Central memory CD8-positive, alpha-beta T cell (primary cell): ENCODE data around the gene DRP2.
A peak's percentile ranks its signal among the peaks of the same experiment; 100 is the strongest.
"Not testable (repeated sequence)": the region's sequence is repeated elsewhere in the genome, so short reads cannot be mapped to it uniquely, and the experiment has no call there.

Experiments used
- ATAC-seq: fragments of 150-1000 bp; cut with Tn5 transposase; replicated peaks from 2 replicates; pipeline ENCODE4 v1.10.0; 2022; ENCODE audit warnings: mild to moderate bottlenecking, moderate FRiP score, moderate number of reproducible peaks; ENCODE audit not compliant: poor library complexity, severe bottlenecking; ENCODE audit errors: extremely low read depth
- DNase-seq, 2 donors: peaks; one replicate each; pipeline ENCODE4 v3.0.0; 2021; ENCODE audit warnings: low spot score in 2 of 2
- H3K27ac Mint-ChIP-seq: one replicate; pipeline ENCODE4 v1.8.0; 2022; ENCODE audit warnings: low read depth, mild to moderate bottlenecking, moderate library complexity, mixed read lengths
- H3K27me3 Mint-ChIP-seq: one replicate; pipeline ENCODE4 v1.8.0; 2022; ENCODE audit warnings: mixed read lengths
- H3K36me3 Mint-ChIP-seq: one replicate; pipeline ENCODE4 v1.8.0; 2022; ENCODE audit warnings: mild to moderate bottlenecking, moderate library complexity, mixed read lengths; ENCODE audit not compliant: insufficient read depth
- H3K4me1 Mint-ChIP-seq: one replicate; pipeline ENCODE4 v1.8.0; 2022; ENCODE audit warnings: mixed read lengths
- H3K4me3 Mint-ChIP-seq: one replicate; pipeline ENCODE4 v1.8.0; 2022; ENCODE audit warnings: mild to moderate bottlenecking, moderate library complexity, mixed read lengths
- H3K9me3 Mint-ChIP-seq: one replicate; pipeline ENCODE4 v1.8.0; 2022; ENCODE audit warnings: mixed read lengths

DRP2 gene, protein sequence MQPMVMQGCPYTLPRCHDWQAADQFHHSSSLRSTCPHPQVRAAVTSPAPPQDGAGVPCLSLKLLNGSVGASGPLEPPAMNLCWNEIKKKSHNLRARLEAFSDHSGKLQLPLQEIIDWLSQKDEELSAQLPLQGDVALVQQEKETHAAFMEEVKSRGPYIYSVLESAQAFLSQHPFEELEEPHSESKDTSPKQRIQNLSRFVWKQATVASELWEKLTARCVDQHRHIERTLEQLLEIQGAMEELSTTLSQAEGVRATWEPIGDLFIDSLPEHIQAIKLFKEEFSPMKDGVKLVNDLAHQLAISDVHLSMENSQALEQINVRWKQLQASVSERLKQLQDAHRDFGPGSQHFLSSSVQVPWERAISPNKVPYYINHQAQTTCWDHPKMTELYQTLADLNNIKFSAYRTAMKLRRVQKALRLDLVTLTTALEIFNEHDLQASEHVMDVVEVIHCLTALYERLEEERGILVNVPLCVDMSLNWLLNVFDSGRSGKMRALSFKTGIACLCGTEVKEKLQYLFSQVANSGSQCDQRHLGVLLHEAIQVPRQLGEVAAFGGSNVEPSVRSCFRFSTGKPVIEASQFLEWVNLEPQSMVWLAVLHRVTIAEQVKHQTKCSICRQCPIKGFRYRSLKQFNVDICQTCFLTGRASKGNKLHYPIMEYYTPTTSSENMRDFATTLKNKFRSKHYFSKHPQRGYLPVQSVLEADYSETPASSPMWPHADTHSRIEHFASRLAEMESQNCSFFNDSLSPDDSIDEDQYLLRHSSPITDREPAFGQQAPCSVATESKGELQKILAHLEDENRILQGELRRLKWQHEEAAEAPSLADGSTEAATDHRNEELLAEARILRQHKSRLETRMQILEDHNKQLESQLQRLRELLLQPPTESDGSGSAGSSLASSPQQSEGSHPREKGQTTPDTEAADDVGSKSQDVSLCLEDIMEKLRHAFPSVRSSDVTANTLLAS

DNA sequence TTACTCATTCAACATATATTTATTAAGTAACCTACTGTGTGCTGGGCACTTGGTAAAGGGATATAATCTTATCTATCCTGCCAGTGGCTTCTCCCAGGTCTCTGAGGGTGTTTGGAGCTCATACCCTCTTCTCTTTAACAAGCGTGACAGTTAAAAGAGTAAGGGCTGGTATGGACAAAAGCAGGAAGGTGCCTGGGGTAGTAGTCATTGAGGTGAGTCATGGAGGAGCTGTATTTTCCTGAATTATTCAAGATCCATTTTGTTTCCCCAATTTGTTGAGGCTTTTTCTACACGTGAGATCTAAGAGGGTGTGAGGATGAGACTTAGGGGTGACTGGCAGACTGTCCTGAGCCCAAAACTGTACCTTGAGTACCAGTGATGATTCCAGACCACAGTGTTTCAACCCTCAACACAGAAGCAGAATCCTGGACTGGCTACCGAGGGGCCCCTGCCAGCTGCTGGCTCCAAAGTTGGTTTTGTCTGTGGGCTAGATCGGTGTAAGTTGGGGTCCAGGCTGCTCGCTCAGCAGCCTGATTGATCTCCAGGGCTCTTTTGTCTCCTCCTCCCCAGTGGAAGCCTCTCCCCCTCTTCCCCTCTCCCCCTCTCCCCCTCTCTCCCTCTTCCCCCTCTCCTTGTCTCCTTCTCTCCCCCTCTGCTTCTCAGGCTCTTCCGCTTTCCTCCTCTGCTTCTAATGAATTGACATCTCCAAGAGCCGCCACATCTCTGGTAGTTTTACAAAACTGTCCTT, at the start of gene DRP2:
TSS of gene DRP2 (plus strand) at position 671 of the 748 bp plus-strand sequence. CDS start 11,862 bp downstream, outside the sequence.
- ATAC-seq (no peak), DNase-seq (no peak)
- Mint-ChIP-seq H3K4me1 (no peaks in the 10 kb centered on the region), H3K36me3 (no peaks in the 10 kb centered on the region), H3K27ac (no peak within 1 kb of the TSS), H3K4me3 (no peak within 1 kb of the TSS), H3K9me3 (no peaks in the 10 kb centered on the region), H3K27me3 (no peaks in the 10 kb centered on the region)

DNA sequence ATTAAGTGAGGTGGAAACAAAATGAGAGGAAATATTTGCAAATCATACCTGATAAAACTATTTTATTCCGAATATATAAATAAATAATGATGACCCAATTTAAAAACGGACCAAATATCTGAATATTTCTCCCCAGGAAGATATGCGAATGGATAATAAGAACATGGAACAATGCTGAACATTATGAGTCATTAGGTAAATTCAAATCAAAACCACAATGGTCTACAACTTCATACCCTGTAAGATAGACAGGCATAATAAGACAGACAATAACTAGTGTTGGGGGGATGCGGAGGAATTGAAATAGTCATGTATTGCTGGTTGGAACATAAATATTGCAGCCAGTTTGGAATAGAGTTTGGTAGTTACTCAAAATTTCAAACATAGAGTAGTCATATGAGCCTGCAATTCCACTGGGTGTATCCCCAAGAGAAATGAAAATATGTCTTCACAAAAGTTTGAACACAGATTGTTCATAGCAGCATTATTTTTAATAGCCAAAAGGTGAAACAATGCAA, 47.6 kb upstream of the DRP2 start:
- Mint-ChIP-seq H3K4me1 (no peaks in the 10 kb centered on the region), H3K9me3 (no peaks in the 10 kb centered on the region), H3K27ac (no peak overlapping the region), H3K27me3 (no peaks in the 10 kb centered on the region), H3K36me3 (no peaks in the 10 kb centered on the region), H3K4me3 (no peak overlapping the region)
- ATAC-seq (no peak), DNase-seq (no peak)

DNA sequence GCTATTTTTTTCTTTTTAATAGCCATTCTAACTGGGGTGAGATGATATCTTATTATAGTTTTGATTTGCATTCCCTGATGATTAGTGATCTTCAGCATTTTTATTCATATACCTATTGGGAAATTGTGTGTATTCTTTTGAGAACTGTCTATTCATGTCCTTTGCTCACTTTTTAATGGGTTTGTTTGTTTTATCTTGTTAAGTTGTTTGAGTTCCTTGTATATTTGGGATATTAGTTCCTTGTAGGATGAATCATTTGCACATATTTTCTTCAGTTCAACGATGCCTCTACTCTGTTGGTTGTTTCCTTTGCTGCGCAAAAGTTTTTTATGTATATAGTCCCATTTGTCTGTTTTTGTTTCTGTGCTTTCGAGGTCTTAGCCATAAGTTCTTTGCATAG, 43.1 kb upstream of the DRP2 start:
- Mint-ChIP-seq H3K36me3 (no peaks in the 10 kb centered on the region), H3K4me3 (no peak overlapping the region), H3K4me1 (no peaks in the 10 kb centered on the region), H3K9me3 (no peaks in the 10 kb centered on the region), H3K27ac (no peak overlapping the region), H3K27me3 (no peaks in the 10 kb centered on the region)
- no peak for DNase-seq
- no peak for ATAC-seq

DNA sequence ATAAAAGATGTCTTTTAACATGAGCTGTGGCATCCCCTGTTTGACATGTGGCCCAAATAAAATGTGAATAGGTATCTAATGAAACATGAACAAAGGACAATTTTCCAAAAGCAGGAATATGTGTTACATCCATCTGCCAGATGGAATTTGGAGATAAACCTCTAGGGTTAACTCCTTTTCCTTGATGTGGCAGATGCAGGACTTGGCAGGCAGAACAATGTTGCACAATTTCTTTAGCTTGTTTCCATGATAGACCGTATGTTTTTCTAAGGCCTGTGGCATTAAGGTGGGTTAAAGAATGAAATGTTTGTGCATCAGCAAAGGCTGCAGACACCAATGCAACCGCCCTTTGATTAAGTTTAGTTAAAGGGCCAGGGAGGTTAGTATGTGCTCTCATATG, 34.7 kb upstream of the DRP2 start:
- not testable (repeated sequence) for H3K4me1 Mint-ChIP-seq, DNase-seq, H3K4me3 Mint-ChIP-seq, ATAC-seq, H3K27ac Mint-ChIP-seq, H3K27me3 Mint-ChIP-seq, H3K36me3 Mint-ChIP-seq, H3K9me3 Mint-ChIP-seq

DNA sequence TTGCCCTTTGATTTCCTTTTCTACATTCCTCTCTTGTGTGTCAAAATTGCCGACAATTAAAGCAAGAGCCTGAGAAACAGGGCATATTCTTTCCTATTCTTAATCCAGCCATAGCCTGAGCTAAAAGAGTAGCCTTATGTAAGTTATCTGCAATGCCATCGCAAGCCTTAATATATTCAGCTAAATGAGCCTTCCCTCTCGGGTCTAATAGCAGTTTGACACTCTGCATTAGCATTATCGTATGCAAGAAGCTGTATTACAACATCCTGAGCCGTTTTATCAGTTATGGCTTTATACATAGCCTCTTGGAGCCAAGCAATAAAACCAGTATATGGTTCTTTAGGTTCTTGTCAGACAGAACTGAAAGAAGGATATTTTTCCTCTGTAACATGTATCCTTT, 31.6 kb upstream of the DRP2 start:
- not testable (repeated sequence) for ATAC-seq, H3K9me3 Mint-ChIP-seq, H3K4me3 Mint-ChIP-seq, DNase-seq, H3K27ac Mint-ChIP-seq, H3K36me3 Mint-ChIP-seq, H3K4me1 Mint-ChIP-seq
- peaks cover 19% of the 10 kb centered on the region for H3K27me3 Mint-ChIP-seq

DNA sequence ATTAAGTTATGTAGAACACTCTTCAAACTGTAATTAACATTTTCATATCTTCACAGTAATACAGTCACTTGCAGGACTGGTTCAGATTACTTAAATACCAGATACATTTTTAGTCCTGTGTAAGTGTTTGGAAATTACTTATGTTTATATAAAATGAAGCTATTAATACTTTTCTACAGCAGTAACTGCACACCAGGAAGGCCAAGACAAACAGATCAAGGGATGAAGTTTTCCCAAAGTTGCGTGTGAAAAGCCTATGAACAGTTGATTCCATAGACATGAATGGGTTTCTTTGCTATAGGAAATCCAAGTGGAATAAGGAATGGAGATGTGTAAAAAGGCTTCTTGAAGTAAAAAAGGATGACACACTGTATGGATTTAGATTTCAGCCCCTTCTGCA, 28.9 kb upstream of the DRP2 start:
- DNase-seq: no peak
- Mint-ChIP-seq H3K4me3 (no peak overlapping the region), H3K4me1 (no peaks in the 10 kb centered on the region), H3K9me3 (no peaks in the 10 kb centered on the region), H3K27ac (no peak overlapping the region), H3K36me3 (no peaks in the 10 kb centered on the region), H3K27me3 (peaks cover 20% of the 10 kb centered on the region)
- ATAC-seq: no peak

DNA sequence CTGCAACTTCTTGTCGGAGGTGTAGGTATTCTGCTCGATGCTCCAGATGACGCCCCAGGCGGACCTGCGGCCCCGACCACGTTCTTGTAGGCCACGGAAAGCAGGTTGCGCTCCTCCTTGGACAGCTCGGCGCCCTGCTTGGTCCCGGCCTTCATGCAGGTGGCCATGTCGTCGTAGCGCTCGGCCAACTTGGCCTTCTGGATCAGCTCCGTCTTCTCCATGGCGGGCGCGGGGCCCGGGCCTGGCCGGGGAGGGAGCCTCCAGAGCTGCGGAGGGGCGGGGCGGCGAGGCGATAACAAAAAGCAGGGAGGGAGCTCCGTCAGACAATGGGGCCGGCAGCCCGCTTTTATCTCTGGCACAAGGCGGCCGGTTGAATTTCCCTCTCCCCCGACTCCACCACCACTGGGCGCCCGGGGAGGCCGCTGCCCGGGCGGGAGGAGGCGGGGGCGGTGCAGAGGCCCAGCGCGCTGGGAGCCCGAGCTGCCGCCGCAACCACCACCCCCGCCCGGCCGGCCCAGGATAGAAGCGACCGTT, 28.3 kb upstream of the DRP2 start:
- DNase-seq (no peak), ATAC-seq (no peak)
- H3K27me3 Mint-ChIP-seq: peaks cover 20% of the 10 kb centered on the region
- H3K27ac Mint-ChIP-seq: no peak overlapping the region
- no peaks in the 10 kb centered on the region for H3K9me3 Mint-ChIP-seq
- H3K4me3 Mint-ChIP-seq: no peak overlapping the region
- H3K4me1 Mint-ChIP-seq: no peaks in the 10 kb centered on the region
- no peaks in the 10 kb centered on the region for H3K36me3 Mint-ChIP-seq

DNA sequence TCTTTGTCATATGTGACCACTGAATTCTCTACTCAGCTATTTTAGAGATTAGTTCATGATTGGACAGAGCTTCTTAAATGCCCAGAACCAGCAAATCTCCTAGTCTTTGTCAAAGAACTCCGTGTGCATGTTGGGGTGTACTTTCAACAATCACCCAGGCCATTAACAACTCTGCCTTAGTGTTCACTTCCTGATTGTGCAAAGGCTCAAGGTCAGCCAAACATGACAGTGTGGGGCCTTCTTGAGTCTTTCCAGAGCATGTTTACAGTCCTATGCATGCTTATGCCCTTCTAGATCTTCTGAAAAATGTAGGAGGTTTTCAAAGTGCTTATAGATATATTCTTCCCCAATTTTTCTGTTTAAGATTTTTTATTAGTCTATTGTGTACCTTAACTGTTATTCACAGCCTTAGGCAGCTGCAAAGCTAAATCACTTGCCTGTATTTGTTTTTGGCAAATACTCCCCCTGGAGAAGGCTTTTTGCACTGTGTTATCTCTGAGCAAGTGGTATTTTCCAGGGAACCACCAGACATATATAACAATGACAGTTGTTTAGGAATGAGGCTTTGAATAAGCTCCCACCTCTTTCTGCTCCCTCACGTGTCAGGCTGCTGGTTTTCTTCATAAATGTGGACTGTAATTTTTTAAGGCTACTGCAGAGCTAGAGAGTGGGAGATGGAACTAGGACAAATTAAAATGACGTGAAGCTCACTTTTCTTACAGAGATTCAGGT, 24.0 kb upstream of the DRP2 start:
- H3K36me3 Mint-ChIP-seq: no peaks in the 10 kb centered on the region
- no peak overlapping the region for H3K4me3 Mint-ChIP-seq
- peaks cover 10% of the 10 kb centered on the region for H3K27me3 Mint-ChIP-seq
- DNase-seq: no peak
- no peak overlapping the region for H3K27ac Mint-ChIP-seq
- ATAC-seq: no peak
- no peaks in the 10 kb centered on the region for H3K4me1 Mint-ChIP-seq
- no peaks in the 10 kb centered on the region for H3K9me3 Mint-ChIP-seq

DNA sequence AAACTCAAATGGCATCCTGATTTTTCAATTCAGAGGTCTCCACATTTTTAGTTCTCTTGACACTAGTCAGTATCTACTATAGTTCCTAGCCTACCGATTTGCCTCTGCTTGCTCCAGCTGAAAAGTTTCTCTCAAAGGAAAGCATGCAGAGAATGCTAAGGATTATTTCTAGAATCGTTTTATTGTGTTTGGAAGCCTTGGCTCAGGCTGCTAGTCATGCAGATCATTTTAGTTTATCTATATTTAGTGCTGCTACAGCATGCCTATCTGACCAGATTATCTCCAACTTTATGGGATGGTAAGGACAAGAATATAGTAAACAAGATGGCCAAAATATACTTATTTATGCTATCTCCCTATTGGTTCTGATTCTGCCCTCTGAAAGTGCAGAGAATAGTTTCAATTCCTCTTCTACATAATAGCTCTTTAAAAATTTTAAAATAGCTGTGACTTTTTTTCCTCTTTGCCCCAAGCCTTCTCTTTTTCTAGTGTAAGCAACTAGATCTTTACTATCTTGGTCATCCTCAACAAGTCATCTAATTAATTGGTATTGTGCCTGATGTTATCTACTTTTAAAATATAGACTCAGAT, 15.7 kb upstream of the DRP2 start:
- no peak overlapping the region for H3K27ac Mint-ChIP-seq
- ATAC-seq (no peak), DNase-seq (no peak)
- no peaks in the 10 kb centered on the region for H3K27me3 Mint-ChIP-seq
- H3K4me1 Mint-ChIP-seq: peaks cover 9% of the 10 kb centered on the region
- no peaks in the 10 kb centered on the region for H3K36me3 Mint-ChIP-seq
- H3K9me3 Mint-ChIP-seq: no peaks in the 10 kb centered on the region
- H3K4me3 Mint-ChIP-seq: no peak overlapping the region

DNA sequence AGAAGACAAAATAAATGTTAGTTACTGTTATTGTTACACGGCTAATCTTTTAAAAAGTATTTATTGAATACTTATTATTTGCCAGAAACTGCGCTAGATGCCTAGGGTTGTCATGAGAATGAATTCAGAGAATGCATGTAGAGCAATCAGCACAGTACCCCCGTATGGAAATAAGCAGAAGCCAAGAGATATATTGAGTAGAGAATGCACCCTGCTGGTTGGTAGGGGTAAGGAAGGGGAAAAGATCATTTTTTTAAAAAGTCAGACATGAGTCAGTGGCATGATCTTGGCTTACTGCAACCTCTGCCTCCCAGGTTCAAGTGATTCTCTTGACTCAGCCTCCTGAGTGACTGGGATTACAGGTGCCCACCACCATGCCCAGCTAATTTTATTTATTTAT, 13.1 kb upstream of the DRP2 start:
- Mint-ChIP-seq H3K27ac (no peak overlapping the region), H3K4me1 (peaks cover 9% of the 10 kb centered on the region), H3K4me3 (no peak overlapping the region), H3K36me3 (no peaks in the 10 kb centered on the region), H3K27me3 (no peaks in the 10 kb centered on the region), H3K9me3 (no peaks in the 10 kb centered on the region)
- DNase-seq: no peak
- no peak for ATAC-seq

DNA sequence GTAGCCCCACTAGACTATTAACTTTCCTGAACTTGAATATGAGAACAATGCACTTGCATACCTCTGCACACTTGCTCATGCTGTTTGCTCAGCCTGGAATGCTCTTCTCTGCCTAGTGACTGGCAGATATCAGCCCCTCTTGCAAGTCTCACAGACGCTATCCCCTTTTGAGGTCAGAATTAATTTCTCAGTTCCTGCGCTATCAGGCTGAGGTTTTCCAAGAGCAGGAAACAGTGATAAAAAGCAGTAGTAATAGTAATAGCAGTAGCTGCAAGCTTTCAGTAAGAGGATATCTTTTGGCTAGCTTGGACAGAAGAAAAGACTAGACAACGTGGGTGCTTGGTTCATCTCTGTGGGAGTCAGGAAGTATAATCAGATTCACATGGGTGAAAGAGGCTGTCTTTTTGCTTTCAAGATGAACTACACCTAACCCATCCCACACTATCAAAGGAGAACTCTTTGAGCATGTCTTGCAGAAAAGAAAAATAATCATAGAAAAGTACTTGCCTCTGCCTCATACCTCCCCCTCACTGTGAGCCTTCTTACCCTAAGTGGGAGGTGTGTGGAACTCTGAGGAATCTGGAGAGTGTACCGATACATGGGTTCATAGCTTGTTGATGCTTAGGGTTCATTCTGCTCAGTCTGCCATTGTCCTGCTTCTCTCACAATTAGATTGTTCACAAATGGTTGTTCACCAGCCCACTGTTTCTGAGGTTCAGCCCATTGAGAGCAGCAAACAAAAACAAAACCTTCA, 11.3 kb upstream of the DRP2 start:
- H3K4me3 Mint-ChIP-seq: peak overlapping the region; percentile 46
- peak overlapping the region; percentile 20 for H3K27ac Mint-ChIP-seq
- H3K4me1 Mint-ChIP-seq: peaks cover 9% of the 10 kb centered on the region
- H3K36me3 Mint-ChIP-seq: no peaks in the 10 kb centered on the region
- DNase-seq: no peak
- H3K9me3 Mint-ChIP-seq: no peaks in the 10 kb centered on the region
- peak; percentile 36 for ATAC-seq
- no peaks in the 10 kb centered on the region for H3K27me3 Mint-ChIP-seq
